HEK293 (cell line): Measurements from ENCODE around the gene TACC2.

Source experiments
- CTCF ChIP-seq: fragments of 450-650 bp; formaldehyde crosslinking; IDR thresholded peaks from 2 replicates; pipeline ENCODE4 v1.5.1; 2016; ENCODE audit warnings: missing biosample characterization, missing genetic modification characterization
- KLF10 ChIP-seq: fragments of 450-650 bp; IDR thresholded peaks from 2 replicates; pipeline ENCODE4 v1.5.1; 2018; ENCODE audit warnings: missing biosample characterization, mild to moderate bottlenecking, missing genetic modification characterization
- SETDB1 ChIP-seq: IDR thresholded peaks from one replicate; pipeline ENCODE4 v1.6.1; 2017; ENCODE audit warnings: mild to moderate bottlenecking, low read length, moderate library complexity, mixed read lengths; ENCODE audit not compliant: insufficient read length
- ZNF23 ChIP-seq: fragments of 450-650 bp; formaldehyde crosslinking; IDR thresholded peaks from 2 replicates; pipeline ENCODE4 v1.5.1; 2016; ENCODE audit warnings: missing biosample characterization, missing genetic modification characterization, borderline replicate concordance
- ZNF248 ChIP-seq: fragments of 450-650 bp; formaldehyde crosslinking; IDR thresholded peaks from 2 replicates; pipeline ENCODE4 v1.5.1; 2017; ENCODE audit warnings: missing biosample characterization, missing genetic modification characterization
- ZNF350 ChIP-seq: fragments of 450-650 bp; formaldehyde crosslinking; IDR thresholded peaks from 2 replicates; pipeline ENCODE4 v1.5.0; 2017; ENCODE audit warnings: missing biosample characterization, mild to moderate bottlenecking, missing genetic modification characterization
- ZNF548 ChIP-seq: fragments of 450-650 bp; formaldehyde crosslinking; IDR thresholded peaks from 2 replicates; pipeline ENCODE4 v1.5.1; 2016; ENCODE audit warnings: missing biosample characterization, missing genetic modification characterization

GRCh38 chr10:122056431-122057094 is 67.6 kb downstream of the TACC2 start:
- TF ChIP-seq CTCF (tag by site-specific recombination) = no peak
- no peak for TF ChIP-seq KLF10 (tag by site-specific recombination)
- TF ChIP-seq ZNF23 (tag by site-specific recombination) = no peak
- no peak for TF ChIP-seq ZNF548 (tag by site-specific recombination)
- no peak for TF ChIP-seq ZNF248
- TF ChIP-seq ZNF350 = no peak
- TF ChIP-seq SETDB1 = no peak
